T-helper 9 cell (primary cell): ENCODE results near the gene ZIC1.

Experiments used
- DNase-seq: peaks from one replicate; pipeline ENCODE4 v3.0.0-alpha.2; 2020

ZIC1 gene

GRCh38 chr3:147410526-147411237, 1.5 kb downstream of the ZIC1 start:
- no peak for DNase-seq

- no peak for DNase-seq
These were observed 2.2 kb downstream of the ZIC1 start for GRCh38 chr3:147411238-147411814.

- no peak for DNase-seq
These were observed 2.7 kb downstream of the ZIC1 start for GRCh38 chr3:147411815-147412241.

- no peak for DNase-seq
These were observed 3.2 kb downstream of the ZIC1 start for GRCh38 chr3:147412261-147412916.

GRCh38 chr3:147412917-147413685, 3.9 kb downstream of the ZIC1 start:
- no peak for DNase-seq

GRCh38 chr3:147413686-147414389, 4.7 kb downstream of the ZIC1 start:
- DNase-seq, result no peak

- no peak for DNase-seq
These were observed 5.4 kb downstream of the ZIC1 start for GRCh38 chr3:147414390-147415138.

- no peak for DNase-seq
These were observed 6.1 kb downstream of the ZIC1 start for GRCh38 chr3:147415286-147415685.

- no peak for DNase-seq
These were observed 6.7 kb downstream of the ZIC1 start for GRCh38 chr3:147415874-147416273.

- no peak for DNase-seq
These were observed 7.8 kb downstream of the ZIC1 start for GRCh38 chr3:147416931-147417330.

- DNase-seq, result no peak
These were observed 8.6 kb downstream of the ZIC1 start for GRCh38 chr3:147417551-147418295.

GRCh38 chr3:147418371-147418781, 9.2 kb downstream of the ZIC1 start:
- DNase-seq, result no peak

- no peak for DNase-seq
These were observed 9.9 kb downstream of the ZIC1 start for GRCh38 chr3:147418808-147419701.

- DNase-seq, result no peak
These were observed 10.6 kb downstream of the ZIC1 start for GRCh38 chr3:147419781-147420224.

- DNase-seq, result no peak
These were observed 11.4 kb downstream of the ZIC1 start for GRCh38 chr3:147420353-147421183.

- DNase-seq, result no peak
These were observed 12.2 kb downstream of the ZIC1 start for GRCh38 chr3:147421184-147421912.

GRCh38 chr3:147422196-147422595, 13.0 kb downstream of the ZIC1 start:
- no peak for DNase-seq
